ENCODE measurements around the gene LRRK1.

DNA sequence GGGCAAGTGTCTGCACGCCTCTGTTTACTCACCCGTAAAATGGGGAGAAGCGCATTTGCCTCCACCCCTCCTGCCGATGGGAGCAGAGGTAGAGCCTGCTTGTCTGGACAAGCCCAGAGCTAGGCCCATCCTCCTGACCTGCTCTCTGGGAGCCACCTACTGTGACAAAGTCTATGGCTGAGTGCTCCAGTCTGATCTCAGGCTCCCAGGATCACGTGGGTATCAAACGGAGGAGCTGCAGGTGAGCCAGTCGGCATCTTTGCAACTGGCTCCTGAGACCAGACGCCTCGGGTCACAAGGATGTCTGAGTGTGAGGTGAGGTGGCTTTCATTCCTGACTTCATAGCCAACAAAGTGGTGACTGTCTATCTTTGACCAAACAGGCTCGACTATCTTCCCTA is 41.6 kb upstream of the LRRK1 start:
- TF ChIP-seq POLR2A (IDR thresholded peaks at IDR 0.05) (no peak), CTCF (IDR thresholded peaks at IDR 0.05) (no peak)

Measured in prostate gland (tissue), 2 donors.